IMR-90 (cell line): ENCODE results near the gene CDHR2. TPM values are rescaled to one million over a fixed set of nuclear protein-coding genes. Genes with fewer than 3 reads are reported as not detected.

ENCODE experiments used
- ATAC-seq: fragments of 200-7000 bp; cut with Tn5 transposase; 2 replicates; pipeline ENCODE4 v1.9.1; 2020; ENCODE audit warnings: low read depth, mild to moderate bottlenecking, moderate library complexity
- BruUV-seq: library from RNA; stranded (reverse); fragments of 400-500 nt; replicated peaks from 2 replicates; lab custom pipeline; 2021; lab: Mats Ljungman, UMichigan
- CTCF ChIA-PET: fragments of 300-600 bp; formaldehyde crosslinking; extraction: SDS; loops from one replicate; lab custom pipeline; 2021; ENCODE audit warnings: antibody characterized with exemption; lab: Yijun Ruan, JAX
- POLR2A ChIA-PET: fragments of 300-600 bp; sonication (Branson Sonifier 250); formaldehyde crosslinking; loops from one replicate; lab custom pipeline; 2022; ENCODE audit warnings: antibody characterized with exemption; ENCODE audit not compliant: unreplicated experiment; lab: Charles Lee
- DNase-seq: peaks from one replicate; pipeline ENCODE4 v3.0.0; 2013
- H2AFZ ChIP-seq: replicated peaks from 2 replicates; pipeline ENCODE3; 2013; ENCODE audit warnings: low read length, mild to moderate bottlenecking; ENCODE audit not compliant: poor library complexity
- H2AK5ac ChIP-seq: 2 replicates; pipeline ENCODE4 v1.6.1; 2013; ENCODE audit warnings: low read depth, low read length, inconsistent platforms
- H2AK9ac ChIP-seq: replicated peaks from 2 replicates; pipeline ENCODE3; 2013; ENCODE audit warnings: mild to moderate bottlenecking, low read depth, low read length, moderate library complexity; ENCODE audit not compliant: poor library complexity
- H2BK120ac ChIP-seq: 2 replicates; pipeline ENCODE4 v1.6.1; 2013; ENCODE audit warnings: low read depth, low read length, inconsistent platforms
- H2BK15ac ChIP-seq: 3 replicates; pipeline ENCODE4 v1.6.1; 2013; ENCODE audit warnings: low read depth, low read length, inconsistent platforms
- H2BK20ac ChIP-seq: 2 replicates; pipeline ENCODE4 v1.6.1; 2013; ENCODE audit warnings: low read depth, mild to moderate bottlenecking, inconsistent platforms, low read length, moderate library complexity
- H2BK5ac ChIP-seq: 2 replicates; pipeline ENCODE4 v1.6.1; 2013; ENCODE audit warnings: mild to moderate bottlenecking, low read depth, low read length, inconsistent platforms; ENCODE audit not compliant: poor library complexity, severe bottlenecking
- H3K14ac ChIP-seq: replicated peaks from 2 replicates; pipeline ENCODE4 v1.6.1; 2013; ENCODE audit warnings: low read depth, low read length, inconsistent platforms
- H3K18ac ChIP-seq: 2 replicates; pipeline ENCODE4 v1.6.1; 2013; ENCODE audit warnings: low read depth, low read length, control low read depth
- H3K23ac ChIP-seq: 2 replicates; pipeline ENCODE4 v1.6.1; 2013; ENCODE audit warnings: low read depth, low read length, inconsistent platforms
- H3K27ac ChIP-seq: 2 replicates; pipeline ENCODE4 v1.5.1; 2013; ENCODE audit warnings: mild to moderate bottlenecking, control low read depth, low read length; ENCODE audit not compliant: insufficient read depth
- H3K27me3 ChIP-seq: 2 replicates; pipeline ENCODE4 v1.6.1; 2013; ENCODE audit warnings: low read length; ENCODE audit not compliant: control insufficient read depth, insufficient read depth
- H3K36me3 ChIP-seq: 2 replicates; pipeline ENCODE4 v1.6.1; 2013; ENCODE audit warnings: low read length, mixed read lengths; ENCODE audit not compliant: control insufficient read depth, insufficient read depth
- H3K4ac ChIP-seq: 2 replicates; pipeline ENCODE4 v1.6.1; 2013; ENCODE audit warnings: low read depth, low read length, inconsistent platforms
- H3K4me1 ChIP-seq: 2 replicates; pipeline ENCODE4 v1.6.1; 2013; ENCODE audit warnings: low read length, mixed read lengths; ENCODE audit not compliant: control insufficient read depth, insufficient read depth
- H3K4me2 ChIP-seq: 2 replicates; pipeline ENCODE4 v1.6.1; 2013; ENCODE audit warnings: low read depth, mild to moderate bottlenecking, control low read depth, low read length, moderate library complexity
- H3K4me3 ChIP-seq: 2 replicates; pipeline ENCODE4 v1.5.1; 2013; ENCODE audit warnings: low read depth, mild to moderate bottlenecking, control low read depth, low read length, moderate library complexity; ENCODE audit not compliant: insufficient read depth
- H3K56ac ChIP-seq: 2 replicates; pipeline ENCODE4 v1.6.1; 2013; ENCODE audit warnings: low read length, inconsistent platforms; ENCODE audit not compliant: insufficient read depth; ENCODE audit errors: extremely low read depth
- H3K79me1 ChIP-seq, 2 experiments: 2 replicates each; pipeline ENCODE4 v1.6.1; 2013; ENCODE audit warnings: low read length in 2 of 2, inconsistent platforms in 1 of 2, low read depth in 1 of 2
- H3K9ac ChIP-seq: 2 replicates; pipeline ENCODE4 v1.6.1; 2013; ENCODE audit warnings: low read depth, low read length, control low read depth
- H3K9me1 ChIP-seq: 2 replicates; pipeline ENCODE4 v1.6.1; 2013; ENCODE audit warnings: low read length, inconsistent platforms; ENCODE audit not compliant: insufficient read depth
- H3K9me3 ChIP-seq: 2 replicates; pipeline ENCODE4 v1.6.1; 2013; ENCODE audit warnings: low read length; ENCODE audit not compliant: control insufficient read depth, insufficient read depth
- H4K20me1 ChIP-seq: 2 replicates; pipeline ENCODE4 v1.6.1; 2013; ENCODE audit warnings: low read length, inconsistent platforms; ENCODE audit not compliant: insufficient read depth
- H4K5ac ChIP-seq: 2 replicates; pipeline ENCODE4 v1.6.1; 2013; ENCODE audit warnings: mild to moderate bottlenecking, low read depth, low read length, control low read depth
- H4K8ac ChIP-seq, 2 experiments: 2 replicates each; pipeline ENCODE4 v1.6.1; 2013; ENCODE audit warnings: low read depth in 2 of 2, low read length in 2 of 2, control low read depth in 1 of 2, inconsistent platforms in 1 of 2
- H4K91ac ChIP-seq: 2 replicates; pipeline ENCODE4 v1.6.1; 2013; ENCODE audit warnings: low read depth, low read length, inconsistent platforms; ENCODE audit not compliant: insufficient read depth
- MAFK ChIP-seq: IDR thresholded peaks from 2 replicates; pipeline ENCODE4 v1.6.1; 2012; ENCODE audit warnings: low read depth, low read length, improper control_type of control experiment
- WGBS, 2 experiments: methylation state at CpG; one replicate each; pipeline versions ENCODE4 v1.1.5 to v1.1.7; 2013; ENCODE audit warnings: missing lambda C conversion rate in 2 of 2; ENCODE audit not compliant: insufficient read length in 1 of 2; ENCODE audit errors: extremely low coverage in 2 of 2; 5-methylcytosine and 5-hydroxymethylcytosine counted together
- dilution Hi-C: fragments of 300-500 bp; cut with HindIII; formaldehyde crosslinking; loops from one replicate; pipeline ENCODE4 v1.14.3; 2018; ENCODE audit warnings: low sequenced_read_pairs; ENCODE audit not compliant: unreplicated experiment
- in situ Hi-C: fragments of 300-500 bp; cut with MboI; formaldehyde crosslinking; loops from 3 replicates; pipeline ENCODE4 v1.14.3; 2019; ENCODE audit warnings: low sequenced_read_pairs, inconsistent platforms, mixed read lengths
- intact Hi-C: fragments of 100-400 bp; cut with micrococcal nuclease; formaldehyde crosslinking; loops from 2 replicates; pipeline ENCODE4 v1.10.0; 2022
- polyA plus RNA-seq, 3 experiments: library from polyadenylated mRNA; depleted of rRNA; stranded (reverse); fragments of >200 nt; gene quantifications; 2 replicates each; pipeline ENCODE4 v1.2.3, GENCODE V29; 2012; ENCODE audit warnings: low replicate concordance in 1 of 3
- total RNA-seq: library from RNA; depleted of rRNA; stranded (reverse); fragments of >200 nt; gene quantifications from 2 replicates; pipeline ENCODE4 v1.2.3, GENCODE V29; 2012

Gene CDHR2
- total and polyA plus RNA-seq, 2 of the 4 experiments (the other 2 are of a cell fraction): not detected

GRCh38 chr5:176638437-176638836, 89.3 kb downstream of the CDHR2 start:
- H3K56ac ChIP-seq: no peak overlapping the region
- no peak overlapping the region for H2BK120ac ChIP-seq
- H4K20me1 ChIP-seq: no peaks in the 10 kb centered on the region
- BruUV-seq: no TSS peak
- no peaks in the 10 kb centered on the region; the same call in 1 of the 2 replicates for H3K4me1 ChIP-seq
- H4K8ac ChIP-seq: no peak overlapping the region
- no peak overlapping the region for H3K14ac ChIP-seq
- no peak overlapping the region for H3K4me2 ChIP-seq
- no peak overlapping the region for H4K5ac ChIP-seq
- H3K27ac ChIP-seq: no peak overlapping the region
- no peaks in the 10 kb centered on the region for H3K9me1 ChIP-seq
- peaks cover 5% of the 10 kb centered on the region for H3K9me3 ChIP-seq
- H3K4ac ChIP-seq: no peak overlapping the region
- no peak overlapping the region for H2AK9ac ChIP-seq
- H3K23ac ChIP-seq: no peak overlapping the region
- POLR2A ChIA-PET: no interaction called here
- CTCF ChIA-PET: no interaction called here
- H3K36me3 ChIP-seq: no peaks in the 10 kb centered on the region
- H3K9ac ChIP-seq: no peak overlapping the region
- no peak overlapping the region for H2AFZ ChIP-seq
- intact Hi-C loops: no loop called here
- no peak overlapping the region for H3K18ac ChIP-seq
- in situ Hi-C loops: no loop called here
- dilution Hi-C loops: no loop called here
- no peak overlapping the region for H3K4me3 ChIP-seq
- H2AK5ac ChIP-seq: no peak overlapping the region
- 77 to 100% methylated on average over 2 to 3 of the region's 3 CpGs for WGBS, 2 experiments
- no peak for ATAC-seq
- DNase-seq: no peak
- H2BK20ac ChIP-seq: no peak overlapping the region
- H4K91ac ChIP-seq: no peak overlapping the region
- no peaks in the 10 kb centered on the region for H3K79me1 ChIP-seq
- no peak overlapping the region for H2BK15ac ChIP-seq
- H3K27me3 ChIP-seq: peaks cover 58% of the 10 kb centered on the region
- no peak overlapping the region for H2BK5ac ChIP-seq
- no peak for TF ChIP-seq MAFK
